K562 (cell line): ENCODE results near the gene RNF187. TPM values are rescaled to one million over a fixed set of nuclear protein-coding genes. Genes with fewer than 3 reads are reported as not detected.

Source experiments
- AFF1 ChIP-seq, 2 experiments: fragments of 450-650 bp; IDR thresholded peaks; 2 replicates each; pipeline ENCODE4 v1.6.1; 2018; ENCODE audit warnings: mild to moderate bottlenecking in 2 of 2, low read depth in 1 of 2; ENCODE audit not compliant: partially characterized antibody in 2 of 2
- CGGBP1 ChIP-seq: fragments of 250-450 bp; sonication (Bioruptor Pico); IDR thresholded peaks from 2 replicates; pipeline ENCODE4 v1.9.0; 2021; ENCODE audit warnings: mild to moderate bottlenecking
- E2F5 ChIP-seq: sonication (generic); formaldehyde crosslinking; IDR thresholded peaks from 2 replicates; pipeline ENCODE4 v1.8.0; 2022; ENCODE audit warnings: mild to moderate bottlenecking, missing genetic modification reagents
- EGR1 ChIP-seq: fragments of 450-650 bp; conservative IDR thresholded peaks from 2 replicates; pipeline ENCODE4 v1.6.1; 2017; ENCODE audit warnings: mild to moderate bottlenecking
- ETV1 ChIP-seq: fragments of 450-650 bp; conservative IDR thresholded peaks from 2 replicates; pipeline ENCODE4 v1.6.1; 2016; ENCODE audit warnings: missing genetic modification characterization, control low read depth, low read depth, missing compliant biosample characterization
- FOXK1 ChIP-seq: sonication (generic); formaldehyde crosslinking; IDR thresholded peaks from 2 replicates; pipeline ENCODE4 v1.8.0; 2022; ENCODE audit warnings: missing genetic modification reagents, mild to moderate bottlenecking, borderline replicate concordance
- HMG20A ChIP-seq: fragments of 450-650 bp; formaldehyde crosslinking; conservative IDR thresholded peaks from 2 replicates; pipeline ENCODE4 v1.4.0; 2020; ENCODE audit warnings: mild to moderate bottlenecking, mixed read lengths
- IRF1 ChIP-seq: sonication (generic); formaldehyde crosslinking; IDR thresholded peaks from 2 replicates; pipeline ENCODE4 v1.8.0; 2022; ENCODE audit warnings: missing genetic modification reagents, mild to moderate bottlenecking, borderline replicate concordance
- KAT7 ChIP-seq: sonication (generic); formaldehyde crosslinking; IDR thresholded peaks from 2 replicates; pipeline ENCODE4 v1.8.0; 2022; ENCODE audit warnings: missing genetic modification reagents, mild to moderate bottlenecking, borderline replicate concordance
- PCBP1 ChIP-seq: fragments of 200-400 bp; formaldehyde crosslinking; IDR thresholded peaks from 2 replicates; pipeline ENCODE4 v1.6.1; 2018; ENCODE audit warnings: mild to moderate bottlenecking, low read depth, low read length; ENCODE audit not compliant: poor library complexity, severe bottlenecking
- PTTG1 ChIP-seq: fragments of 450-650 bp; IDR thresholded peaks from 2 replicates; pipeline ENCODE4 v1.6.1; 2016; ENCODE audit warnings: low read depth, mild to moderate bottlenecking, missing genetic modification characterization, missing compliant biosample characterization
- RB1 ChIP-seq: fragments of 450-650 bp; IDR thresholded peaks from 2 replicates; pipeline ENCODE4 v1.6.1; 2017; ENCODE audit warnings: low read depth, mild to moderate bottlenecking
- RBFOX2 ChIP-seq: fragments of 200-400 bp; formaldehyde crosslinking; IDR thresholded peaks from 2 replicates; pipeline ENCODE4 v1.6.1; 2017; ENCODE audit warnings: low read depth, mild to moderate bottlenecking, low read length, moderate library complexity
- RBM34 ChIP-seq: fragments of 200-400 bp; formaldehyde crosslinking; IDR thresholded peaks from 2 replicates; pipeline ENCODE4 v1.6.1; 2018; ENCODE audit warnings: low read length, borderline replicate concordance; ENCODE audit not compliant: insufficient read depth
- RNF2 ChIP-seq: sonication (generic); IDR thresholded peaks from 2 replicates; pipeline ENCODE4 v1.6.1; 2016
- ZNF140 ChIP-seq: fragments of 250-450 bp; sonication (Bioruptor Pico); IDR thresholded peaks from 2 replicates; pipeline ENCODE4 v1.8.0; 2021; ENCODE audit warnings: moderate library complexity, mild to moderate bottlenecking, inconsistent platforms
- ZNF311 ChIP-seq: fragments of 250-450 bp; sonication (Bioruptor Pico); IDR thresholded peaks from 2 replicates; pipeline ENCODE4 v1.4.0; 2020; ENCODE audit warnings: mild to moderate bottlenecking, moderate library complexity
- ZNF586 ChIP-seq: fragments of 450-650 bp; formaldehyde crosslinking; conservative IDR thresholded peaks from 2 replicates; pipeline ENCODE4 v1.4.0; 2020; ENCODE audit warnings: mild to moderate bottlenecking, moderate library complexity
- ZNF639 ChIP-seq, 2 experiments: fragments of 200-800 bp in 1 of 2; sonication (Bioruptor generic) in 1 of 2; sonication (generic) in 1 of 2; formaldehyde crosslinking in 1 of 2; IDR thresholded peaks in 1 of 2; conservative IDR thresholded peaks in 1 of 2; 2 replicates each; pipeline versions ENCODE4 v1.5.0 to v1.6.1; 2016 to 2020; ENCODE audit warnings: missing compliant biosample characterization in 1 of 2, missing genetic modification characterization in 1 of 2, missing genetic modification reagents in 1 of 2
- polyA plus RNA-seq, 8 experiments: library from polyadenylated mRNA; depleted of rRNA in 4 of 8; stranded (reverse) in 5 of 8; unstranded in 3 of 8; fragments of >200 nt; fragmentation: Nextera tagmentation in 2 of 8; fragmentation: Illumina TruSeq in 1 of 8; extraction: Ambion mirVana in 2 of 8; extraction: Trizol in 1 of 8; gene quantifications; 2 replicates each; pipeline versions ENCODE4 v1.2.1 to v1.2.3, GENCODE V29; 2011 to 2014; ENCODE audit warnings: inconsistent platforms in 1 of 8, missing spikeins in 1 of 8
- total RNA-seq, 7 experiments: library from RNA; depleted of rRNA in 6 of 7; stranded (reverse); fragments of >200 nt in 6 of 7; fragmentation: Illumina TruSeq in 2 of 7; extraction: Trizol in 2 of 7; gene quantifications; 2 replicates each; pipeline versions ENCODE4 v1.2.1 to v1.2.3, GENCODE V29; 2011 to 2021; ENCODE audit warnings: low replicate concordance in 1 of 7

Gene RNF187
- total and polyA plus RNA-seq, 9 of the 15 experiments (the other 6 are each of a cell fraction or from before 2014, with no cell fraction given), result 2.3 to 119 (median 41.9) TPM

- TF ChIP-seq KAT7 (CRISPR knock-in tag) (peak; percentile 88), RBFOX2 (peak; percentile 43), PCBP1 (no peak), IRF1 (CRISPR knock-in tag) (no peak), ETV1 (0 out of 2 replicates have a peak, but pooled peaks have one; percentile 21), CGGBP1 (CRISPR knock-in tag) (no peak), ZNF311 (CRISPR knock-in tag) (no peak), PTTG1 (tag) (no peak), HMG20A (CRISPR knock-in tag) (no peak), RNF2 (no peak), RB1 (peak; percentile 60; the same call in 1 of the 2 replicates), ZNF140 (CRISPR knock-in tag) (no peak), EGR1 (no peak), ZNF639 (CRISPR knock-in tag; conservative IDR thresholded peaks at IDR 0.05 in 1 of 2, IDR thresholded peaks at IDR 0.05 in 1 of 2) (peak in 1 of 2 experiments; percentile 48; a peak in 1 of 4 replicates), ZNF586 (CRISPR knock-in tag) (no peak), RBM34 (no peak), AFF1 (IDR thresholded peaks at IDR 0.05; ENCODE audit: low read depth in 1 of 2, partially characterized antibody in 2 of 2) (no peak), FOXK1 (CRISPR knock-in tag) (no peak), E2F5 (CRISPR knock-in tag) (no peak)
Observed at GRCh38 chr1:228500901-228501871, 14.0 kb downstream of the RNF187 start (continued).
